SK-N-SH treated with all-trans-retinoic acid at 6 μM for 48 hours (cell line): ENCODE measurements around the gene HIP1.

Source experiments
- ATAC-seq: fragments of 200-7000 bp; cut with Tn5 transposase; 3 replicates; pipeline ENCODE4 v1.9.1; 2020; ENCODE audit warnings: mild to moderate bottlenecking, moderate library complexity
- ARNTL ChIP-seq: fragments of 450-650 bp; formaldehyde crosslinking; IDR thresholded peaks from 2 replicates; pipeline ENCODE4 v1.5.0; 2020; ENCODE audit warnings: low read depth, mild to moderate bottlenecking, moderate library complexity, borderline replicate concordance
- BACH2 ChIP-seq: fragments of 250-450 bp; sonication (Bioruptor Pico); IDR thresholded peaks from 2 replicates; pipeline ENCODE4 v1.9.0; 2021; ENCODE audit warnings: mild to moderate bottlenecking, borderline replicate concordance
- CSDC2 ChIP-seq: fragments of 250-450 bp; sonication (Bioruptor Pico); IDR thresholded peaks from 2 replicates; pipeline ENCODE4 v1.5.0; 2020; ENCODE audit warnings: mild to moderate bottlenecking, moderate library complexity
- ESRRG ChIP-seq: fragments of 250-450 bp; sonication (Bioruptor Pico); IDR thresholded peaks from 2 replicates; pipeline ENCODE4 v1.6.1; 2021; ENCODE audit warnings: mild to moderate bottlenecking
- GLIS3 ChIP-seq: fragments of 250-450 bp; sonication (Bioruptor Pico); IDR thresholded peaks from 2 replicates; pipeline ENCODE4 v1.5.0; 2020; ENCODE audit warnings: mild to moderate bottlenecking, moderate library complexity
- ISL1 ChIP-seq: fragments of 250-450 bp; sonication (Bioruptor Pico); IDR thresholded peaks from 2 replicates; pipeline ENCODE4 v2.1.2; 2022; ENCODE audit warnings: mild to moderate bottlenecking, moderate library complexity
- OSR1 ChIP-seq: fragments of 250-450 bp; sonication (Bioruptor Pico); IDR thresholded peaks from 2 replicates; pipeline ENCODE4 v1.8.0; 2022; ENCODE audit warnings: moderate library complexity, mild to moderate bottlenecking, inconsistent platforms
- PPARA ChIP-seq: fragments of 250-450 bp; sonication (Bioruptor Pico); IDR thresholded peaks from 2 replicates; pipeline ENCODE4 v1.5.0; 2020; ENCODE audit warnings: mild to moderate bottlenecking, borderline replicate concordance
- RARB ChIP-seq: fragments of 250-450 bp; sonication (Bioruptor Pico); IDR thresholded peaks from 2 replicates; pipeline ENCODE4 v1.8.0; 2021; ENCODE audit warnings: mild to moderate bottlenecking, moderate library complexity
- SNAI2 ChIP-seq: fragments of 250-450 bp; sonication (Bioruptor Pico); IDR thresholded peaks from 2 replicates; pipeline ENCODE4 v1.5.0; 2020; ENCODE audit warnings: mild to moderate bottlenecking, moderate library complexity
- TCF4 ChIP-seq: fragments of 250-450 bp; sonication (Bioruptor Pico); IDR thresholded peaks from 2 replicates; pipeline ENCODE4 v1.8.0; 2021; ENCODE audit warnings: mild to moderate bottlenecking, moderate library complexity, borderline replicate concordance
- TOX ChIP-seq: fragments of 250-450 bp; sonication (Bioruptor Pico); IDR thresholded peaks from 2 replicates; pipeline ENCODE4 v1.8.0; 2021; ENCODE audit warnings: mild to moderate bottlenecking, moderate library complexity, borderline replicate concordance
- ZFP3 ChIP-seq: fragments of 250-450 bp; sonication (Bioruptor Pico); IDR thresholded peaks from 2 replicates; pipeline ENCODE4 v1.5.0; 2020; ENCODE audit warnings: mild to moderate bottlenecking, moderate library complexity
- ZFP30 ChIP-seq: fragments of 450-650 bp; formaldehyde crosslinking; IDR thresholded peaks from 2 replicates; pipeline ENCODE4 v1.5.0; 2022; ENCODE audit warnings: mild to moderate bottlenecking, moderate library complexity
- ZNF565 ChIP-seq: fragments of 450-650 bp; formaldehyde crosslinking; conservative IDR thresholded peaks from 2 replicates; pipeline ENCODE4 v1.5.0; 2020; ENCODE audit warnings: low read depth, mild to moderate bottlenecking, moderate library complexity
- ZNF70 ChIP-seq: fragments of 450-650 bp; formaldehyde crosslinking; IDR thresholded peaks from 2 replicates; pipeline ENCODE4 v1.5.0; 2020; ENCODE audit warnings: mild to moderate bottlenecking, moderate library complexity
- ZNF8 ChIP-seq: fragments of 450-650 bp; formaldehyde crosslinking; IDR thresholded peaks from 2 replicates; pipeline ENCODE4 v1.5.0; 2020; ENCODE audit warnings: mild to moderate bottlenecking, moderate library complexity
- TF ChIP-seq, protein P1 (sequence below): fragments of 250-450 bp; sonication (Bioruptor Pico); IDR thresholded peaks from 2 replicates; pipeline ENCODE4 v1.5.0; 2020; ENCODE audit warnings: mild to moderate bottlenecking, moderate library complexity
- TF ChIP-seq, protein P2 (sequence below): fragments of 250-450 bp; sonication (Bioruptor Pico); IDR thresholded peaks from 2 replicates; pipeline ENCODE4 v1.8.0; 2021; ENCODE audit warnings: low read depth, mild to moderate bottlenecking, moderate library complexity, borderline replicate concordance
- TF ChIP-seq, protein P3 (sequence below): fragments of 250-450 bp; sonication (Bioruptor Pico); IDR thresholded peaks from 2 replicates; pipeline ENCODE4 v1.5.1; 2020; ENCODE audit warnings: low read depth, mild to moderate bottlenecking, moderate library complexity
- TF ChIP-seq, protein P4 (sequence below): fragments of 250-450 bp; sonication (Bioruptor Pico); IDR thresholded peaks from 2 replicates; pipeline ENCODE4 v1.8.0; 2020; ENCODE audit warnings: mild to moderate bottlenecking, moderate library complexity, borderline replicate concordance

The HIP1 gene

DNA sequence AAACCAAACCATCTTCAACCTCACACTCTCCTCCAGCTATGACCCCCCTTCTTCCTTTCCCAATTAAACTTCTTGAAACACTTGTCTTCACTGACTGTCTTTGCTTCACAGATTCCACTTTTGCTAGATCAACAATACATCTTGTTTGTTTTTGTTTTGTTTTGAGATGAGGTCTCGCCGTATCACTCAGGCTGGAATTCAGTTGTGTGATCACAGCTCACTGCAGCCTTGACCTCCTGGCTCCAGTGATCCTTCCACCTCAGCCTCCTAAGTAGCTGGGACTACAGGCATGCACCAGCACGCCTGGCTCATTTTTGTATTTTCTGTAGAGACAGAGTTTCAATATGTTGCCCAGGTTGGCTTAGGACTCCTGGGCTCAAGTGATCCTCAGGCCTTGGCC lies 59.7 kb downstream of the HIP1 start:
- ATAC-seq: no peak

DNA sequence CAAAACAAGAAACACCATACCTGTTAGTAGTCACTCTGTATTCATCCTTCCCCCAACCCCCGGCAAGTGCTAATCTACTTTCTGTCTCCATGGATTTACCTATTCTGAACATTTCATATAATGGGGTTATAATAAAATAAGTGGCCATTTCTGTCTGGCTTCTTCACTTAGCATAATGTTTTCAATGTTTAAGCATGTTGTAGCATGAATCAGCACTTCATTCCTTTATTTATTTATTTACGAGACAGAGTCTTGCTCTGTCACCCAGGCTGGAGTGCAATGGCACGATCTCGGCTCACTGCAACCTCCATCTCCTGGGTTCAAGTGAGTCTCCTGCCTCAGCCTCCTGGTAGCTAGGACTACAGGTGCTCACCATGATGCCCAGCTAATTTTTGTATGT lies 69.2 kb downstream of the HIP1 start:
- no peak for TF ChIP-seq ISL1
- no peak for TF ChIP-seq PPARA (CRISPR knock-in tag)
- TF ChIP-seq ZNF565 (CRISPR knock-in tag): no peak
- TF ChIP-seq ZNF70 (CRISPR knock-in tag): no peak
- no peak for TF ChIP-seq OSR1 (CRISPR knock-in tag)
- TF ChIP-seq, protein P1, sequence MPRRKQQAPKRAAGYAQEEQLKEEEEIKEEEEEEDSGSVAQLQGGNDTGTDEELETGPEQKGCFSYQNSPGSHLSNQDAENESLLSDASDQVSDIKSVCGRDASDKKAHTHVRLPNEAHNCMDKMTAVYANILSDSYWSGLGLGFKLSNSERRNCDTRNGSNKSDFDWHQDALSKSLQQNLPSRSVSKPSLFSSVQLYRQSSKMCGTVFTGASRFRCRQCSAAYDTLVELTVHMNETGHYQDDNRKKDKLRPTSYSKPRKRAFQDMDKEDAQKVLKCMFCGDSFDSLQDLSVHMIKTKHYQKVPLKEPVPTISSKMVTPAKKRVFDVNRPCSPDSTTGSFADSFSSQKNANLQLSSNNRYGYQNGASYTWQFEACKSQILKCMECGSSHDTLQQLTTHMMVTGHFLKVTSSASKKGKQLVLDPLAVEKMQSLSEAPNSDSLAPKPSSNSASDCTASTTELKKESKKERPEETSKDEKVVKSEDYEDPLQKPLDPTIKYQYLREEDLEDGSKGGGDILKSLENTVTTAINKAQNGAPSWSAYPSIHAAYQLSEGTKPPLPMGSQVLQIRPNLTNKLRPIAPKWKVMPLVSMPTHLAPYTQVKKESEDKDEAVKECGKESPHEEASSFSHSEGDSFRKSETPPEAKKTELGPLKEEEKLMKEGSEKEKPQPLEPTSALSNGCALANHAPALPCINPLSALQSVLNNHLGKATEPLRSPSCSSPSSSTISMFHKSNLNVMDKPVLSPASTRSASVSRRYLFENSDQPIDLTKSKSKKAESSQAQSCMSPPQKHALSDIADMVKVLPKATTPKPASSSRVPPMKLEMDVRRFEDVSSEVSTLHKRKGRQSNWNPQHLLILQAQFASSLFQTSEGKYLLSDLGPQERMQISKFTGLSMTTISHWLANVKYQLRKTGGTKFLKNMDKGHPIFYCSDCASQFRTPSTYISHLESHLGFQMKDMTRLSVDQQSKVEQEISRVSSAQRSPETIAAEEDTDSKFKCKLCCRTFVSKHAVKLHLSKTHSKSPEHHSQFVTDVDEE (CRISPR knock-in tag): no peak
- TF ChIP-seq ESRRG: no peak
- no peak for TF ChIP-seq SNAI2 (CRISPR knock-in tag)
- TF ChIP-seq CSDC2 (CRISPR knock-in tag): no peak
- TF ChIP-seq TOX: no peak
- TF ChIP-seq RARB: no peak
- no peak for TF ChIP-seq ARNTL (CRISPR knock-in tag)
- TF ChIP-seq, protein P2, sequence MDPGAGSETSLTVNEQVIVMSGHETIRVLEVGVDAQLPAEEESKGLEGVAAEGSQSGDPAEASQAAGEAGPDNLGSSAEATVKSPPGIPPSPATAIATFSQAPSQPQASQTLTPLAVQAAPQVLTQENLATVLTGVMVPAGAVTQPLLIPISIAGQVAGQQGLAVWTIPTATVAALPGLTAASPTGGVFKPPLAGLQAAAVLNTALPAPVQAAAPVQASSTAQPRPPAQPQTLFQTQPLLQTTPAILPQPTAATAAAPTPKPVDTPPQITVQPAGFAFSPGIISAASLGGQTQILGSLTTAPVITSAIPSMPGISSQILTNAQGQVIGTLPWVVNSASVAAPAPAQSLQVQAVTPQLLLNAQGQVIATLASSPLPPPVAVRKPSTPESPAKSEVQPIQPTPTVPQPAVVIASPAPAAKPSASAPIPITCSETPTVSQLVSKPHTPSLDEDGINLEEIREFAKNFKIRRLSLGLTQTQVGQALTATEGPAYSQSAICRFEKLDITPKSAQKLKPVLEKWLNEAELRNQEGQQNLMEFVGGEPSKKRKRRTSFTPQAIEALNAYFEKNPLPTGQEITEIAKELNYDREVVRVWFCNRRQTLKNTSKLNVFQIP: no peak
- no peak for ATAC-seq

More for the DNA sequence above, 59.7 kb downstream of the HIP1 start:
- TF ChIP-seq, protein P2: no peak
- no peak for TF ChIP-seq ZNF70 (CRISPR knock-in tag)
- TF ChIP-seq ZNF8 (CRISPR knock-in tag): no peak
- no peak for TF ChIP-seq ZFP3 (CRISPR knock-in tag)
- TF ChIP-seq ZFP30: no peak
- TF ChIP-seq TOX: no peak
- TF ChIP-seq, protein P3, sequence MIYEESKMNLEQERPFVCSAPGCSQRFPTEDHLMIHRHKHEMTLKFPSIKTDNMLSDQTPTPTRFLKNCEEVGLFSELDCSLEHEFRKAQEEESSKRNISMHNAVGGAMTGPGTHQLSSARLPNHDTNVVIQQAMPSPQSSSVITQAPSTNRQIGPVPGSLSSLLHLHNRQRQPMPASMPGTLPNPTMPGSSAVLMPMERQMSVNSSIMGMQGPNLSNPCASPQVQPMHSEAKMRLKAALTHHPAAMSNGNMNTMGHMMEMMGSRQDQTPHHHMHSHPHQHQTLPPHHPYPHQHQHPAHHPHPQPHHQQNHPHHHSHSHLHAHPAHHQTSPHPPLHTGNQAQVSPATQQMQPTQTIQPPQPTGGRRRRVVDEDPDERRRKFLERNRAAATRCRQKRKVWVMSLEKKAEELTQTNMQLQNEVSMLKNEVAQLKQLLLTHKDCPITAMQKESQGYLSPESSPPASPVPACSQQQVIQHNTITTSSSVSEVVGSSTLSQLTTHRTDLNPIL (CRISPR knock-in tag): no peak
- TF ChIP-seq TCF4 (CRISPR knock-in tag): no peak
- no peak for TF ChIP-seq PPARA (CRISPR knock-in tag)
- TF ChIP-seq BACH2 (CRISPR knock-in tag): no peak
- no peak for TF ChIP-seq GLIS3
- no peak for TF ChIP-seq SNAI2 (CRISPR knock-in tag)
- no peak for TF ChIP-seq OSR1 (CRISPR knock-in tag)

DNA sequence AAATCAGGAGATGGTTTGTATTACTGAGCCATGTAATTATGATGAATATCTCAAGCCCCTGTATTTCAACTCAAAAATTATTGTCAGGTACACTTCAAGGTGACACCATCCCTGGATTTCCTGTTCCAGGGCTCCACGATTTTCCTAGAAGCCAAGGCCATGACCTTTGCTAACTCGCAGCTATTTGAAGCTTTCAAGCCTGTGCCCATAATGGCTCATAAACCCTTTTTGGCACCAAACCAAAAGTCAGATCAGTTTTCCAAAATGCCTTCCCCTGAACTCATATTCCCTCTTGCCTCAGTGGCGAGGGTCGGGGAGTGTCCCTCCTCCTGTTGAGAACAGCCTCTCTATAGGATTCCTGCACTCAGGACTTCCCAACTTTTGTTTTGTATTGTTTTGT lies 70.8 kb downstream of the HIP1 start:
- TF ChIP-seq BACH2 (CRISPR knock-in tag) (no peak), ZFP30 (no peak), SNAI2 (CRISPR knock-in tag) (no peak), TCF4 (CRISPR knock-in tag) (no peak), ZFP3 (CRISPR knock-in tag) (no peak), GLIS3 (no peak), ESRRG (no peak)
- TF ChIP-seq, protein P4, sequence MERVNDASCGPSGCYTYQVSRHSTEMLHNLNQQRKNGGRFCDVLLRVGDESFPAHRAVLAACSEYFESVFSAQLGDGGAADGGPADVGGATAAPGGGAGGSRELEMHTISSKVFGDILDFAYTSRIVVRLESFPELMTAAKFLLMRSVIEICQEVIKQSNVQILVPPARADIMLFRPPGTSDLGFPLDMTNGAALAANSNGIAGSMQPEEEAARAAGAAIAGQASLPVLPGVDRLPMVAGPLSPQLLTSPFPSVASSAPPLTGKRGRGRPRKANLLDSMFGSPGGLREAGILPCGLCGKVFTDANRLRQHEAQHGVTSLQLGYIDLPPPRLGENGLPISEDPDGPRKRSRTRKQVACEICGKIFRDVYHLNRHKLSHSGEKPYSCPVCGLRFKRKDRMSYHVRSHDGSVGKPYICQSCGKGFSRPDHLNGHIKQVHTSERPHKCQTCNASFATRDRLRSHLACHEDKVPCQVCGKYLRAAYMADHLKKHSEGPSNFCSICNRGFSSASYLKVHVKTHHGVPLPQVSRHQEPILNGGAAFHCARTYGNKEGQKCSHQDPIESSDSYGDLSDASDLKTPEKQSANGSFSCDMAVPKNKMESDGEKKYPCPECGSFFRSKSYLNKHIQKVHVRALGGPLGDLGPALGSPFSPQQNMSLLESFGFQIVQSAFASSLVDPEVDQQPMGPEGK (CRISPR knock-in tag): no peak
- ATAC-seq: no peak
